Measurements from ENCODE around the gene RABL2B. TPM values are rescaled to one million over a fixed set of nuclear protein-coding genes. Genes with fewer than 3 reads are reported as not detected.
"Not testable (repeated sequence)": the region's sequence is repeated elsewhere in the genome, so short reads cannot be mapped to it uniquely, and the experiment has no call there.

The RABL2B gene
- total RNA-seq, 1 experiment from 2014 or later, result 36.7 TPM

DNA sequence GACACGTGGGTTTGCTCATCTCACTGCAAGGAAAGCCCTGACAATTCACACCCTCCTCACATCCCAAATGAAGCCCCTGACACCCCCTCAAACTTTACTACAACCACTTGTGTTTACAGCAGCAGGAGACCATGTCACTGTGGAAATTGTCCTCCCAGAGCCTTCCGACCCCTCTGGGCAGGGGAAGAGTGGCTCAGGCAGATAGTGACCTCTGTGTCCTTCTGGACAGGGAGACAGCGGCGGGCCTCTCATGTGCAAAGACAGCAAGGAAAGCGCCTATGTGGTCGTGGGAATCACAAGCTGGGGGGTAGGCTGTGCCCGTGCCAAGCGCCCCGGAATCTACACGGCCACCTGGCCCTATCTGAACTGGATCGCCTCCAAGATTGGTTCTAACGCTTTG lies 39.0 kb downstream of the RABL2B start:
- intact Hi-C loops (cut with micrococcal nuclease); H3K9me3 ChIP-seq (ENCODE audit: control insufficient read depth in 1 of 2, insufficient read depth in 1 of 2, low read depth in 1 of 2, low read length in 2 of 2); H3K27me3 ChIP-seq (ENCODE audit: insufficient read depth, low read length); DNase-seq (ENCODE audit: low read depth, low spot score); H3K9me2 ChIP-seq (ENCODE audit: insufficient read depth); H3K9ac ChIP-seq (ENCODE audit: low read length); H2AFZ ChIP-seq (ENCODE audit: low read depth, low read length, poor library complexity, severe bottlenecking); CTCF ChIA-PET; ATAC-seq; BruUV-seq (replicated peaks); RAD21 ChIA-PET (ENCODE audit: low non-redundant PET in 1 of 2, low total read pairs in 2 of 2, uncharacterized antibody in 2 of 2, unreplicated experiment in 2 of 2); H3K79me2 ChIP-seq (ENCODE audit: insufficient read depth, low read length); POLR2A ChIA-PET; H3K36me3 ChIP-seq (ENCODE audit: control insufficient read depth in 1 of 2, insufficient read depth in 2 of 2, low read length in 2 of 2); H4K20me1 ChIP-seq (ENCODE audit: insufficient read depth); H3K4me3 ChIP-seq (replicated peaks in 1 of 2; ENCODE audit: low read depth in 1 of 2, low read length in 2 of 2); H3K27ac ChIP-seq (ENCODE audit: low read depth, low read length); H3K4me1 ChIP-seq (ENCODE audit: control insufficient read depth in 1 of 2, insufficient read depth in 2 of 2, low read length in 2 of 2); H3K4me2 ChIP-seq (ENCODE audit: low read length): not testable (repeated sequence)

DNA sequence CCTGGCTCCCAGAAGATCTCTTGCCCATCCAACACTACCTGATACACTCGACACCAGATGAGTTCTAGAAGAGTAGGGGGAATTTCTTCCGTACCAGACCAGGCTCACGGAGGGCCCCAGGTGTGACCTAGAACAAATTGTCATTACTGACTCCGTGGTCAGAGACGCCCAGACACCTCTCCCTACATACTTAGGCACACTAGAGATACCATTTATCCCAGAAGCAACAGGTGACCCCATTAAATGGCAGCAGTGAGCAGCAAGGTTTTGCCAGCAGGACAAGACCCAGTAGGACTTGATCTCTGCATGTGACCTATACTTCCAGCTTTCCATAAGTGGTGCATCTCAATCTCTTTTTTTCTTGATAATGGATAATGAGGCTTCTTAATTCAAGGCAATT lies 42.7 kb downstream of the RABL2B start:
- POLR2A ChIA-PET; RAD21 ChIA-PET (ENCODE audit: low non-redundant PET in 1 of 2, low total read pairs in 2 of 2, uncharacterized antibody in 2 of 2, unreplicated experiment in 2 of 2); H3K4me2 ChIP-seq (ENCODE audit: low read length); H3K27me3 ChIP-seq (ENCODE audit: insufficient read depth, low read length); DNase-seq (ENCODE audit: low read depth, low spot score); H3K4me1 ChIP-seq (ENCODE audit: control insufficient read depth in 1 of 2, insufficient read depth in 2 of 2, low read length in 2 of 2); H4K20me1 ChIP-seq (ENCODE audit: insufficient read depth); H3K4me3 ChIP-seq (replicated peaks in 1 of 2; ENCODE audit: low read depth in 1 of 2, low read length in 2 of 2); intact Hi-C loops (cut with micrococcal nuclease); H3K79me2 ChIP-seq (ENCODE audit: insufficient read depth, low read length); CTCF ChIA-PET; H3K36me3 ChIP-seq (ENCODE audit: control insufficient read depth in 1 of 2, insufficient read depth in 2 of 2, low read length in 2 of 2); H3K9ac ChIP-seq (ENCODE audit: low read length); H3K9me3 ChIP-seq (ENCODE audit: control insufficient read depth in 1 of 2, insufficient read depth in 1 of 2, low read depth in 1 of 2, low read length in 2 of 2); ATAC-seq; H3K9me2 ChIP-seq (ENCODE audit: insufficient read depth); H2AFZ ChIP-seq (ENCODE audit: low read depth, low read length, poor library complexity, severe bottlenecking); H3K27ac ChIP-seq (ENCODE audit: low read depth, low read length); BruUV-seq (replicated peaks): not testable (repeated sequence)

DNA sequence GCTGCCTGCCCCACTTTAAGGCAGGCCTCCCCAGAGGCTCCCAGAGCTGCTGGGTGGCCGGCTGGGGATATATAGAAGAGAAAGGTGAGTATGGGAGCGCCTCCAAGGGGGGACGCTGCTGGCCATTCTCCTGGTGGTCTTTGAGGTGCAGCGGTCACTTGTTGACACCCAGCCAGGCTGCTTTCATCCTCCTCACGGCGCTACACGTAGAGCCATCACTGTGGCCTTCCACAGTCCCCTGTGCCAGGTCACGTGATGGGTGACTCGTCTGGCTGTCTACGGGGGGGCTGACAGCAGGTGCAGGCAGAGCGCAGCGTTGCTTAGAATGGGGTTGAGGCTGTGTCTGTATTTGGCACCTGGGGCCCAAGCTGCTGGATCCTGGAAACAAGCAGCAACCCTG lies 43.5 kb downstream of the RABL2B start:
- H3K9me2 ChIP-seq (ENCODE audit: insufficient read depth), result no peaks in the 10 kb centered on the region
- ATAC-seq, result no peak
- H3K4me1 ChIP-seq (ENCODE audit: control insufficient read depth in 1 of 2, insufficient read depth in 2 of 2, low read length in 2 of 2), result no peaks in the 10 kb centered on the region
- TF ChIP-seq ZFX (IDR thresholded peaks at IDR 0.05) (no peak), RAD21 (IDR thresholded peaks at IDR 0.05; ENCODE audit: low read depth) (no peak)
- H3K36me3 ChIP-seq (ENCODE audit: control insufficient read depth in 1 of 2, insufficient read depth in 2 of 2, low read length in 2 of 2), result no peaks in the 10 kb centered on the region
- no peaks in the 10 kb centered on the region for H4K20me1 ChIP-seq (ENCODE audit: insufficient read depth)
- H3K79me2 ChIP-seq (ENCODE audit: insufficient read depth, low read length), result no peaks in the 10 kb centered on the region
- no peak for DNase-seq (ENCODE audit: low read depth, low spot score)
- H2AFZ ChIP-seq (ENCODE audit: low read depth, low read length, poor library complexity, severe bottlenecking), result no peak overlapping the region
- POLR2A ChIA-PET, result no interaction called here
- CTCF ChIA-PET, result no interaction called here
- no peak overlapping the region for H3K9ac ChIP-seq (ENCODE audit: low read length)
- RAD21 ChIA-PET (ENCODE audit: low non-redundant PET in 1 of 2, low total read pairs in 2 of 2, uncharacterized antibody in 2 of 2, unreplicated experiment in 2 of 2), result no interaction called here
- no peak overlapping the region for H3K4me2 ChIP-seq (ENCODE audit: low read length)
- H3K27ac ChIP-seq (ENCODE audit: low read depth, low read length), result no peak overlapping the region
- no TSS peak for BruUV-seq (replicated peaks)
- no peak overlapping the region for H3K4me3 ChIP-seq (replicated peaks in 1 of 2; ENCODE audit: low read depth in 1 of 2, low read length in 2 of 2)
- intact Hi-C loops (cut with micrococcal nuclease), result no loop called here
- H3K27me3 ChIP-seq (ENCODE audit: insufficient read depth, low read length), result no peaks in the 10 kb centered on the region
- no peaks in the 10 kb centered on the region for H3K9me3 ChIP-seq (ENCODE audit: control insufficient read depth in 1 of 2, insufficient read depth in 1 of 2, low read depth in 1 of 2, low read length in 2 of 2)
